IMR-90 (cell line): ENCODE data around the gene CDH16. TPM values are rescaled to one million over a fixed set of nuclear protein-coding genes. Genes with fewer than 3 reads are reported as not detected.

Source experiments
- ATAC-seq: fragments of 200-7000 bp; cut with Tn5 transposase; 2 replicates; pipeline ENCODE4 v1.9.1; 2020; ENCODE audit warnings: low read depth, mild to moderate bottlenecking, moderate library complexity
- BruUV-seq: library from RNA; stranded (reverse); fragments of 400-500 nt; replicated peaks from 2 replicates; lab custom pipeline; 2021; lab: Mats Ljungman, UMichigan
- CTCF ChIA-PET: fragments of 300-600 bp; formaldehyde crosslinking; extraction: SDS; loops from one replicate; lab custom pipeline; 2021; ENCODE audit warnings: antibody characterized with exemption; lab: Yijun Ruan, JAX
- POLR2A ChIA-PET: fragments of 300-600 bp; sonication (Branson Sonifier 250); formaldehyde crosslinking; loops from one replicate; lab custom pipeline; 2022; ENCODE audit warnings: antibody characterized with exemption; ENCODE audit not compliant: unreplicated experiment; lab: Charles Lee
- DNase-seq: peaks from one replicate; pipeline ENCODE4 v3.0.0; 2013
- H2AFZ ChIP-seq: replicated peaks from 2 replicates; pipeline ENCODE3; 2013; ENCODE audit warnings: low read length, mild to moderate bottlenecking; ENCODE audit not compliant: poor library complexity
- H2AK5ac ChIP-seq: 2 replicates; pipeline ENCODE4 v1.6.1; 2013; ENCODE audit warnings: low read depth, low read length, inconsistent platforms
- H2AK9ac ChIP-seq: replicated peaks from 2 replicates; pipeline ENCODE3; 2013; ENCODE audit warnings: mild to moderate bottlenecking, low read depth, low read length, moderate library complexity; ENCODE audit not compliant: poor library complexity
- H2BK120ac ChIP-seq: 2 replicates; pipeline ENCODE4 v1.6.1; 2013; ENCODE audit warnings: low read depth, low read length, inconsistent platforms
- H2BK15ac ChIP-seq: 3 replicates; pipeline ENCODE4 v1.6.1; 2013; ENCODE audit warnings: low read depth, low read length, inconsistent platforms
- H2BK20ac ChIP-seq: 2 replicates; pipeline ENCODE4 v1.6.1; 2013; ENCODE audit warnings: low read depth, mild to moderate bottlenecking, inconsistent platforms, low read length, moderate library complexity
- H2BK5ac ChIP-seq: 2 replicates; pipeline ENCODE4 v1.6.1; 2013; ENCODE audit warnings: mild to moderate bottlenecking, low read depth, low read length, inconsistent platforms; ENCODE audit not compliant: poor library complexity, severe bottlenecking
- H3K14ac ChIP-seq: replicated peaks from 2 replicates; pipeline ENCODE4 v1.6.1; 2013; ENCODE audit warnings: low read depth, low read length, inconsistent platforms
- H3K18ac ChIP-seq: 2 replicates; pipeline ENCODE4 v1.6.1; 2013; ENCODE audit warnings: low read depth, low read length, control low read depth
- H3K23ac ChIP-seq: 2 replicates; pipeline ENCODE4 v1.6.1; 2013; ENCODE audit warnings: low read depth, low read length, inconsistent platforms
- H3K27ac ChIP-seq: 2 replicates; pipeline ENCODE4 v1.5.1; 2013; ENCODE audit warnings: mild to moderate bottlenecking, control low read depth, low read length; ENCODE audit not compliant: insufficient read depth
- H3K27me3 ChIP-seq: 2 replicates; pipeline ENCODE4 v1.6.1; 2013; ENCODE audit warnings: low read length; ENCODE audit not compliant: control insufficient read depth, insufficient read depth
- H3K36me3 ChIP-seq: 2 replicates; pipeline ENCODE4 v1.6.1; 2013; ENCODE audit warnings: low read length, mixed read lengths; ENCODE audit not compliant: control insufficient read depth, insufficient read depth
- H3K4ac ChIP-seq: 2 replicates; pipeline ENCODE4 v1.6.1; 2013; ENCODE audit warnings: low read depth, low read length, inconsistent platforms
- H3K4me1 ChIP-seq: 2 replicates; pipeline ENCODE4 v1.6.1; 2013; ENCODE audit warnings: low read length, mixed read lengths; ENCODE audit not compliant: control insufficient read depth, insufficient read depth
- H3K4me2 ChIP-seq: 2 replicates; pipeline ENCODE4 v1.6.1; 2013; ENCODE audit warnings: low read depth, mild to moderate bottlenecking, control low read depth, low read length, moderate library complexity
- H3K4me3 ChIP-seq: 2 replicates; pipeline ENCODE4 v1.5.1; 2013; ENCODE audit warnings: low read depth, mild to moderate bottlenecking, control low read depth, low read length, moderate library complexity; ENCODE audit not compliant: insufficient read depth
- H3K56ac ChIP-seq: 2 replicates; pipeline ENCODE4 v1.6.1; 2013; ENCODE audit warnings: low read length, inconsistent platforms; ENCODE audit not compliant: insufficient read depth; ENCODE audit errors: extremely low read depth
- H3K79me1 ChIP-seq, 2 experiments: 2 replicates each; pipeline ENCODE4 v1.6.1; 2013; ENCODE audit warnings: low read length in 2 of 2, inconsistent platforms in 1 of 2, low read depth in 1 of 2
- H3K9ac ChIP-seq: 2 replicates; pipeline ENCODE4 v1.6.1; 2013; ENCODE audit warnings: low read depth, low read length, control low read depth
- H3K9me1 ChIP-seq: 2 replicates; pipeline ENCODE4 v1.6.1; 2013; ENCODE audit warnings: low read length, inconsistent platforms; ENCODE audit not compliant: insufficient read depth
- H3K9me3 ChIP-seq: 2 replicates; pipeline ENCODE4 v1.6.1; 2013; ENCODE audit warnings: low read length; ENCODE audit not compliant: control insufficient read depth, insufficient read depth
- H4K20me1 ChIP-seq: 2 replicates; pipeline ENCODE4 v1.6.1; 2013; ENCODE audit warnings: low read length, inconsistent platforms; ENCODE audit not compliant: insufficient read depth
- H4K5ac ChIP-seq: 2 replicates; pipeline ENCODE4 v1.6.1; 2013; ENCODE audit warnings: mild to moderate bottlenecking, low read depth, low read length, control low read depth
- H4K8ac ChIP-seq, 2 experiments: 2 replicates each; pipeline ENCODE4 v1.6.1; 2013; ENCODE audit warnings: low read depth in 2 of 2, low read length in 2 of 2, control low read depth in 1 of 2, inconsistent platforms in 1 of 2
- H4K91ac ChIP-seq: 2 replicates; pipeline ENCODE4 v1.6.1; 2013; ENCODE audit warnings: low read depth, low read length, inconsistent platforms; ENCODE audit not compliant: insufficient read depth
- BHLHE40 ChIP-seq: fragments of 150-350 bp; IDR thresholded peaks from 2 replicates; pipeline ENCODE4 v1.6.1; 2016; ENCODE audit warnings: mild to moderate bottlenecking, low read depth, low read length
- CEBPB ChIP-seq: IDR thresholded peaks from 2 replicates; pipeline ENCODE4 v1.6.1; 2012; ENCODE audit warnings: low read depth, low read length, improper control_type of control experiment
- CHD1 ChIP-seq: IDR thresholded peaks from 2 replicates; pipeline ENCODE4 v1.6.1; 2012; ENCODE audit warnings: low read depth, low read length, improper control_type of control experiment
- MAFK ChIP-seq: IDR thresholded peaks from 2 replicates; pipeline ENCODE4 v1.6.1; 2012; ENCODE audit warnings: low read depth, low read length, improper control_type of control experiment
- MXI1 ChIP-seq: IDR thresholded peaks from 2 replicates; pipeline ENCODE4 v1.6.1; 2012; ENCODE audit warnings: low read depth, mild to moderate bottlenecking, low read length, moderate library complexity, borderline replicate concordance
- NFE2L2 ChIP-seq: fragments of 150-350 bp; IDR thresholded peaks from 2 replicates; pipeline ENCODE4 v1.6.1; 2016; ENCODE audit warnings: low read depth, mild to moderate bottlenecking, low read length
- POLR2A ChIP-seq: IDR thresholded peaks from 2 replicates; pipeline ENCODE4 v1.6.1; 2012; ENCODE audit warnings: mild to moderate bottlenecking, low read depth, low read length
- WGBS, 2 experiments: methylation state at CpG; one replicate each; pipeline versions ENCODE4 v1.1.5 to v1.1.7; 2013; ENCODE audit warnings: missing lambda C conversion rate in 2 of 2; ENCODE audit not compliant: insufficient read length in 1 of 2; ENCODE audit errors: extremely low coverage in 2 of 2; 5-methylcytosine and 5-hydroxymethylcytosine counted together
- dilution Hi-C: fragments of 300-500 bp; cut with HindIII; formaldehyde crosslinking; loops from one replicate; pipeline ENCODE4 v1.14.3; 2018; ENCODE audit warnings: low sequenced_read_pairs; ENCODE audit not compliant: unreplicated experiment
- in situ Hi-C: fragments of 300-500 bp; cut with MboI; formaldehyde crosslinking; loops from 3 replicates; pipeline ENCODE4 v1.14.3; 2019; ENCODE audit warnings: low sequenced_read_pairs, inconsistent platforms, mixed read lengths
- intact Hi-C: fragments of 100-400 bp; cut with micrococcal nuclease; formaldehyde crosslinking; loops from 2 replicates; pipeline ENCODE4 v1.10.0; 2022
- polyA plus RNA-seq, 3 experiments: library from polyadenylated mRNA; depleted of rRNA; stranded (reverse); fragments of >200 nt; gene quantifications; 2 replicates each; pipeline ENCODE4 v1.2.3, GENCODE V29; 2012; ENCODE audit warnings: low replicate concordance in 1 of 3
- total RNA-seq: library from RNA; depleted of rRNA; stranded (reverse); fragments of >200 nt; gene quantifications from 2 replicates; pipeline ENCODE4 v1.2.3, GENCODE V29; 2012
- TF ChIP-seq, protein P1 (sequence below): conservative IDR thresholded peaks from 2 replicates; pipeline ENCODE4 v1.5.1; 2012; ENCODE audit warnings: mild to moderate bottlenecking, low read depth, low read length, improper control_type of control experiment
- TF ChIP-seq, protein P2 (sequence below): fragments of 150-350 bp; IDR thresholded peaks from 2 replicates; pipeline ENCODE4 v1.6.1; 2017; ENCODE audit warnings: mild to moderate bottlenecking, antibody characterized with exemption, low read length, low read depth
- TF ChIP-seq, protein P3 (sequence below): fragments of 150-350 bp; IDR thresholded peaks from 2 replicates; pipeline ENCODE4 v1.6.1; 2016; ENCODE audit warnings: low read depth, mild to moderate bottlenecking, low read length, moderate library complexity, borderline replicate concordance

CDH16 gene
- total and polyA plus RNA-seq, 2 of the 4 experiments (the other 2 are of a cell fraction), result not detected

DNA sequence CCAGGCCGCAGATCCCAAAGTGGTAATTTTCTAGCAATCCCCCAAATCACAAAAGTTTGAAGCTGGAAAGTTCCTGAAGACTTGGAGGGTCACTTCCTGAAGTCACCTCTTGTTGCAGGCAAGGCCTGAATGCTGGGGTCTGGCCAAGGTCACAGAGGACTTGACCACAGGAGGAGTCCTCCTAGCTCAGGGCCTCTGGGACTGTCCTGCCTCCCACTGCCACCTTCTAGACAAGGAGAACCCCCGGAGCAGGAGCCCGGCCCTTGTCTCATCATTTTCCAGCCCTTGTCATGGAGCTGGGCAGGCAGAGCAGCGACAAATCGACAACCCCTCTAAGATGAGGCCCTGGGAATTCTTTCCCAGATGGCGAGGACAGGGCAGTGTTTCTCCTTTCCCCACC lies 330 bp downstream of the CDH16 start:
- H3K27me3 ChIP-seq, result peaks cover 43% of the 10 kb centered on the region
- no peak overlapping the region for H3K9ac ChIP-seq
- dilution Hi-C loops, result no loop called here
- H3K4ac ChIP-seq, result no peak overlapping the region
- in situ Hi-C loops, result no loop called here
- no peaks in the 10 kb centered on the region for H3K9me3 ChIP-seq
- no peaks in the 10 kb centered on the region for H3K36me3 ChIP-seq
- no peak overlapping the region for H3K4me3 ChIP-seq
- ChIA-PET POLR2A (no interaction called here), CTCF (interaction anchor here (1.4 kb wide), 2 partner anchors 9 to 10 kb away, joined by 3 to 4 read pairs; no protein-coding TSS in a partner anchor)
- H2AFZ ChIP-seq, result no peak overlapping the region
- no peaks in the 10 kb centered on the region for H3K9me1 ChIP-seq
- no peak overlapping the region for H3K4me2 ChIP-seq
- TF ChIP-seq BHLHE40, result no peak
- no peak for TF ChIP-seq CEBPB
- TF ChIP-seq, protein P1, sequence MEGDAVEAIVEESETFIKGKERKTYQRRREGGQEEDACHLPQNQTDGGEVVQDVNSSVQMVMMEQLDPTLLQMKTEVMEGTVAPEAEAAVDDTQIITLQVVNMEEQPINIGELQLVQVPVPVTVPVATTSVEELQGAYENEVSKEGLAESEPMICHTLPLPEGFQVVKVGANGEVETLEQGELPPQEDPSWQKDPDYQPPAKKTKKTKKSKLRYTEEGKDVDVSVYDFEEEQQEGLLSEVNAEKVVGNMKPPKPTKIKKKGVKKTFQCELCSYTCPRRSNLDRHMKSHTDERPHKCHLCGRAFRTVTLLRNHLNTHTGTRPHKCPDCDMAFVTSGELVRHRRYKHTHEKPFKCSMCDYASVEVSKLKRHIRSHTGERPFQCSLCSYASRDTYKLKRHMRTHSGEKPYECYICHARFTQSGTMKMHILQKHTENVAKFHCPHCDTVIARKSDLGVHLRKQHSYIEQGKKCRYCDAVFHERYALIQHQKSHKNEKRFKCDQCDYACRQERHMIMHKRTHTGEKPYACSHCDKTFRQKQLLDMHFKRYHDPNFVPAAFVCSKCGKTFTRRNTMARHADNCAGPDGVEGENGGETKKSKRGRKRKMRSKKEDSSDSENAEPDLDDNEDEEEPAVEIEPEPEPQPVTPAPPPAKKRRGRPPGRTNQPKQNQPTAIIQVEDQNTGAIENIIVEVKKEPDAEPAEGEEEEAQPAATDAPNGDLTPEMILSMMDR, result no peak
- no peak for TF ChIP-seq MXI1
- TF ChIP-seq CHD1, result no peak
- TF ChIP-seq, protein P2, sequence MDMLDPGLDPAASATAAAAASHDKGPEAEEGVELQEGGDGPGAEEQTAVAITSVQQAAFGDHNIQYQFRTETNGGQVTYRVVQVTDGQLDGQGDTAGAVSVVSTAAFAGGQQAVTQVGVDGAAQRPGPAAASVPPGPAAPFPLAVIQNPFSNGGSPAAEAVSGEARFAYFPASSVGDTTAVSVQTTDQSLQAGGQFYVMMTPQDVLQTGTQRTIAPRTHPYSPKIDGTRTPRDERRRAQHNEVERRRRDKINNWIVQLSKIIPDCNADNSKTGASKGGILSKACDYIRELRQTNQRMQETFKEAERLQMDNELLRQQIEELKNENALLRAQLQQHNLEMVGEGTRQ, result no peak
- TF ChIP-seq, protein P3, sequence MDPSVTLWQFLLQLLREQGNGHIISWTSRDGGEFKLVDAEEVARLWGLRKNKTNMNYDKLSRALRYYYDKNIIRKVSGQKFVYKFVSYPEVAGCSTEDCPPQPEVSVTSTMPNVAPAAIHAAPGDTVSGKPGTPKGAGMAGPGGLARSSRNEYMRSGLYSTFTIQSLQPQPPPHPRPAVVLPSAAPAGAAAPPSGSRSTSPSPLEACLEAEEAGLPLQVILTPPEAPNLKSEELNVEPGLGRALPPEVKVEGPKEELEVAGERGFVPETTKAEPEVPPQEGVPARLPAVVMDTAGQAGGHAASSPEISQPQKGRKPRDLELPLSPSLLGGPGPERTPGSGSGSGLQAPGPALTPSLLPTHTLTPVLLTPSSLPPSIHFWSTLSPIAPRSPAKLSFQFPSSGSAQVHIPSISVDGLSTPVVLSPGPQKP, result no peak
- no peak for TF ChIP-seq NFE2L2
- no peak for TF ChIP-seq MAFK
- no peak for TF ChIP-seq POLR2A
- H3K56ac ChIP-seq, result no peak overlapping the region
- no peak overlapping the region for H4K8ac ChIP-seq
- no peak overlapping the region for H3K18ac ChIP-seq
- WGBS, 2 experiments, result 90% methylated on average over 4 of the region's 6 CpGs; no CpG with 5 or more reads in 1 of the 2 experiments
- intact Hi-C loops, result no loop called here
- H2BK20ac ChIP-seq, result no peak overlapping the region
- H4K5ac ChIP-seq, result no peak overlapping the region
- ATAC-seq (no peak), DNase-seq (no peak)
- no peak overlapping the region for H4K91ac ChIP-seq
- no peak overlapping the region for H3K14ac ChIP-seq
- H3K4me1 ChIP-seq, result peaks cover 3% of the 10 kb centered on the region
- no peak overlapping the region for H2BK15ac ChIP-seq
- no peaks in the 10 kb centered on the region for H4K20me1 ChIP-seq
- no peaks in the 10 kb centered on the region for H3K79me1 ChIP-seq
- no peak overlapping the region for H2AK9ac ChIP-seq
- no peak overlapping the region for H3K27ac ChIP-seq
- BruUV-seq, result no TSS peak
- no peak overlapping the region for H2BK120ac ChIP-seq
- H3K23ac ChIP-seq, result no peak overlapping the region
- H2AK5ac ChIP-seq, result no peak overlapping the region
- no peak overlapping the region for H2BK5ac ChIP-seq
